ENCODE measurements around the gene CYBA.

Gene CYBA

GRCh38 chr16:88645455-88645854, 5.4 kb downstream of the CYBA start:
- no peak for TF ChIP-seq JUND (IDR thresholded peaks at IDR 0.05; ENCODE audit: low read depth)
- in situ Hi-C loops (cut with HindIII; ENCODE audit: low pct_unique_long_range_greater_than_20kb, low sequenced_read_pairs) = no loop called here
- DNase-seq (ENCODE audit: low read depth in 1 of 2, low spot score in 1 of 2) = no peak

GRCh38 chr16:88643644-88643932, 7.3 kb downstream of the CYBA start:
- TF ChIP-seq JUND (IDR thresholded peaks at IDR 0.05; ENCODE audit: low read depth) = no peak
- no peak for DNase-seq (ENCODE audit: low read depth in 1 of 2, low spot score in 1 of 2)
- in situ Hi-C loops (cut with HindIII; ENCODE audit: low pct_unique_long_range_greater_than_20kb, low sequenced_read_pairs) = no loop called here

GRCh38 chr16:88642881-88643643, 7.8 kb downstream of the CYBA start:
- in situ Hi-C loops (cut with HindIII; ENCODE audit: low pct_unique_long_range_greater_than_20kb, low sequenced_read_pairs) = no loop called here
- no peak for TF ChIP-seq JUND (IDR thresholded peaks at IDR 0.05; ENCODE audit: low read depth)
- DNase-seq (ENCODE audit: low read depth in 1 of 2, low spot score in 1 of 2) = no peak

GRCh38 chr16:88640498-88641247, 10.2 kb downstream of the CYBA start:
- no peak for TF ChIP-seq JUND (IDR thresholded peaks at IDR 0.05; ENCODE audit: low read depth)
- DNase-seq (ENCODE audit: low read depth in 1 of 2, low spot score in 1 of 2) = no peak
- in situ Hi-C loops (cut with HindIII; ENCODE audit: low pct_unique_long_range_greater_than_20kb, low sequenced_read_pairs) = no loop called here

- in situ Hi-C loops (cut with HindIII; ENCODE audit: low pct_unique_long_range_greater_than_20kb, low sequenced_read_pairs) = no loop called here
- TF ChIP-seq JUND (IDR thresholded peaks at IDR 0.05; ENCODE audit: low read depth) = no peak
- no peak for DNase-seq (ENCODE audit: low read depth in 1 of 2, low spot score in 1 of 2)
Measured at GRCh38 chr16:88640039-88640495, 10.8 kb downstream of the CYBA start.

- in situ Hi-C loops (cut with HindIII; ENCODE audit: low pct_unique_long_range_greater_than_20kb, low sequenced_read_pairs) = no loop called here
- TF ChIP-seq JUND (IDR thresholded peaks at IDR 0.05; ENCODE audit: low read depth) = no peak
- peak; percentile 74 to 78 for DNase-seq (ENCODE audit: low read depth in 1 of 2, low spot score in 1 of 2)
Measured at GRCh38 chr16:88639231-88640038, 11.4 kb downstream of the CYBA start.

GRCh38 chr16:88638323-88639230, 12.3 kb downstream of the CYBA start, which contains the start of gene IL17C:
TSS of gene IL17C (plus strand) at chr16:88638572. CDS start at chr16:88638642, 70 bp downstream.
- no peak for TF ChIP-seq JUND (IDR thresholded peaks at IDR 0.05; ENCODE audit: low read depth)
- in situ Hi-C loops (cut with HindIII; ENCODE audit: low pct_unique_long_range_greater_than_20kb, low sequenced_read_pairs) = no loop called here
- peak; percentile 54 to 63 for DNase-seq (ENCODE audit: low read depth in 1 of 2, low spot score in 1 of 2)

GRCh38 chr16:88636488-88637265, 14.2 kb downstream of the CYBA start:
- no peak for DNase-seq (ENCODE audit: low read depth in 1 of 2, low spot score in 1 of 2)
- TF ChIP-seq JUND (IDR thresholded peaks at IDR 0.05; ENCODE audit: low read depth) = no peak
- in situ Hi-C loops (cut with HindIII; ENCODE audit: low pct_unique_long_range_greater_than_20kb, low sequenced_read_pairs) = no loop called here

- no peak for DNase-seq (ENCODE audit: low read depth in 1 of 2, low spot score in 1 of 2)
- in situ Hi-C loops (cut with HindIII; ENCODE audit: low pct_unique_long_range_greater_than_20kb, low sequenced_read_pairs) = no loop called here
- no peak for TF ChIP-seq JUND (IDR thresholded peaks at IDR 0.05; ENCODE audit: low read depth)
Measured at GRCh38 chr16:88635671-88636319, 15.1 kb downstream of the CYBA start.

- in situ Hi-C loops (cut with HindIII; ENCODE audit: low pct_unique_long_range_greater_than_20kb, low sequenced_read_pairs) = no loop called here
- DNase-seq (ENCODE audit: low read depth in 1 of 2, low spot score in 1 of 2) = no peak
- no peak for TF ChIP-seq JUND (IDR thresholded peaks at IDR 0.05; ENCODE audit: low read depth)
Measured at GRCh38 chr16:88634994-88635670, 15.7 kb downstream of the CYBA start.
